Measurements from ENCODE around the gene CROCC.

CROCC gene

DNA sequence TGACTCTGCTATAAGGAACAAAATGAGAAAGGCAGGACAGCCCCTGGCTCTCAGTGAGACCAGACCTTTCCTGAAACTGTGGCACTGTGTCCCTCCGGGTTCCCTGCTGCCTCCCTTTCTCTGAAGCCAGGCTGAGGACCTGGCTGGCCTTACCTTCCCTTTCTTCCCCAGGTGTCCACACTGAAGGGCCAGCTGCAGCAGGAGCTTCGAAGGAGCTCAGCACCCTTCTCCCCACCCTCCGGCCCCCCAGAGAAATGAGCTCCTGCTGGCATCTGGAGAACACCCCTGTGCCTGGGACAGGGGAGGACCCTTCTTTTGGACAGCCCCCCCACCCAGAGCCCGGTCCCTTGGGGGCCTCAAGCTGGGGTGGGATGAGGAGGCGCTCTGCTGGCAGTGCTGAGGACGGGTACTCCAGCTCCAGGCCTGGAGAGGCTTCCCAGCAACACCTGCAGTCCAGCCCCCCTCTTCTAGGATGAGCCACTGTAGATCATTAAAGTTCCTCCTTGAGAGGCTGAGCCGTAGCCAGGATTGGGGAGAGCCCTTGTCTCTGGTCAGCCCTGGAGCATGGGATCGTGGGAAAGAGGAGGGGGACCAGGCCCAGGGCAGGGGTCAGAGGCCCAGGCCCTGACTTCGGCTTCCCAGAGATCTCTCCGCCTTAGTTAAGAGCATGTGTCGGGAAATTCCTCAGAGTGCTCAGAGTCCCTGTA lies 50.6 kb downstream of the CROCC start:
- no peaks in the 10 kb centered on the region for H3K36me3 ChIP-seq (ENCODE audit: control insufficient read depth, insufficient read depth, low read length)
- H3K4me1 ChIP-seq (ENCODE audit: control insufficient read depth, insufficient read depth, low read length): peaks cover 10% of the 10 kb centered on the region
- H3K27me3 ChIP-seq (ENCODE audit: control insufficient read depth, insufficient read depth, low read length): no peaks in the 10 kb centered on the region
- no peak overlapping the region for H3K27ac ChIP-seq (ENCODE audit: low read depth, low read length)
- H3K9ac ChIP-seq (ENCODE audit: low read length): no peak overlapping the region
- H3K4me3 ChIP-seq (ENCODE audit: low read length): no peak overlapping the region

DNA sequence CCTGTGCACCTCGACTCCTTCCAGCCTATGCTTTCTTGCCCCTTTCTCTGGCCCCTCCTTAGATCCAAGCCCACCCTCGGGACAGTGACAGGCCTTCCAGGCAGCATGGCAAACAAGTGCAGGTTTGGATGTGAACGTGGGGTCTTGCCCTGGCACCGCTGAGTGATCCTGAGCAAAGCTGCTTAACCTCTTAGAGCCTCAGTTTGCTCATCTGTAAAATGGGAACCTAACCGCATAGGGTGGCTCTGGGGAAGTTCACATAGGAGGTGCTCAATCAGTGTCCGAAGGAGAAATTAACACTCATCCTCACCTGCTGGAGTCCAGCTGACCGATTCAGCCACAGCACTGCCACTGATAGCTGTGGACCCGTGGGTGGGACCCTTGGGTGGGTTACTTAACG lies 51.5 kb downstream of the CROCC start:
- H3K9ac ChIP-seq (ENCODE audit: low read length): no peak overlapping the region
- peaks cover 8% of the 10 kb centered on the region for H3K4me1 ChIP-seq (ENCODE audit: control insufficient read depth, insufficient read depth, low read length)
- H3K36me3 ChIP-seq (ENCODE audit: control insufficient read depth, insufficient read depth, low read length): no peaks in the 10 kb centered on the region
- no peak overlapping the region for H3K4me3 ChIP-seq (ENCODE audit: low read length)
- no peaks in the 10 kb centered on the region for H3K27me3 ChIP-seq (ENCODE audit: control insufficient read depth, insufficient read depth, low read length)
- no peak overlapping the region for H3K27ac ChIP-seq (ENCODE audit: low read depth, low read length)

DNA sequence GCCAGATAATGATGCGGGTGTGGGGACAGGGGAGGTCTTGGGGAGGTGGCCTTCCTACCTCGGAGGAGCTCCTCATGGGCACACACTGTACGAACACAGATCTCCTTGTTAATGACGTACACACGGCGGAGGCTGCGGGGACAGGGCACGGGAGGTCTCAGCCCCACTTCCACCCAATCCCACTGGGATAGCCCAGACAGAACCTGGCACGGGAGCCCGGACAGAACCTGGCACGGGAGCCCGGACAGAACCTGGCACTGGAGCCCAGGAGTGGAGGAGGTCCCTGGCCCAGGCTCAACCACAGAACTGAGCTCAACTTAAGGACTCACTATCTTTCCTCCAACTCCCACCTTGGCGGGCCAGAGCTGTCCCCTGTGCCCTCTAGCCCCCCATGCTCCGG lies 53.5 kb downstream of the CROCC start:
- Histone ChIP-seq H3K27ac (ENCODE audit: low read depth, low read length) (no peak overlapping the region), H3K36me3 (ENCODE audit: control insufficient read depth, insufficient read depth, low read length) (no peaks in the 10 kb centered on the region), H3K9ac (ENCODE audit: low read length) (no peak overlapping the region), H3K4me3 (ENCODE audit: low read length) (no peak overlapping the region), H3K27me3 (ENCODE audit: control insufficient read depth, insufficient read depth, low read length) (peaks cover 3% of the 10 kb centered on the region), H3K4me1 (ENCODE audit: control insufficient read depth, insufficient read depth, low read length) (peaks cover 11% of the 10 kb centered on the region)

DNA sequence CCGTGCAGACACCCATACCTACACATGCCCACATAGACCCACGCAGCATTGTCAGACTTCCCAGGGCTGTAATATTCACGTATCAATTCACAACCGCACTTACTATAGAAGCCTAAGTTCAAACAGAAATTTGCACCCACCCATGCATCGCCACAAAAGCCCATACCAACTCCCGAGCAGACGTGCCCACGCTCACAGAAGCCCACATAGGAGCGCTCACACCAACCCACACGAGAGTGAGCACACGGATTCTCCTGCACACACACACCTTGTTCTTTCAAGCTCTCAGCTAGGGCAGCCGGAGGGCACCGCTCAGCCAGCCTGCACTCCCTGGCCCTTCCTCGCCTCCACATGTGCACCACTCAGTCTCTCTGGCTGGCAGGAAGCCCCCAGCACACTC lies 54.1 kb downstream of the CROCC start:
- H3K4me3 ChIP-seq (ENCODE audit: low read length): no peak overlapping the region
- peaks cover 11% of the 10 kb centered on the region for H3K4me1 ChIP-seq (ENCODE audit: control insufficient read depth, insufficient read depth, low read length)
- H3K9ac ChIP-seq (ENCODE audit: low read length): no peak overlapping the region
- no peaks in the 10 kb centered on the region for H3K36me3 ChIP-seq (ENCODE audit: control insufficient read depth, insufficient read depth, low read length)
- peaks cover 3% of the 10 kb centered on the region for H3K27me3 ChIP-seq (ENCODE audit: control insufficient read depth, insufficient read depth, low read length)
- H3K27ac ChIP-seq (ENCODE audit: low read depth, low read length): no peak overlapping the region

DNA sequence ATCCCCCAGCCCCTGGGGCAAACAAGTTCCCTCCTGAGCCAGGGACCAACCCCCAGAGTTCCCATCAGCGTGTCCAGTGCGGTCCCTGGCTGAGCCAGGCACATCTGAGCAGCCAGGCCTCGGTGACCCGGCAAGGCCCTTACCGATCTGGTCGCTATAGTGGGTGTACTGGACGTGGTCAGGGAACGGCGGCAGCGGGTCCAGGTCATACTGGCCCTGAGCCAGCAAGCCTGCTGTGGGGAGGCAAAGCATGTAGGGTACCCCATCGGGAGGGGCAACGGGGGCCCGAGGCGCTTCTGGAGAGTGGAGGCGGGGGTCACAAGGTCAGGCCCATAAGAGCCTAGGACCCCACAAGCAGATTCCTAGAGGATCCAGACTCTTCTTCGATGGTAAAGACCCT lies 55.2 kb downstream of the CROCC start:
- no peak overlapping the region for H3K27ac ChIP-seq (ENCODE audit: low read depth, low read length)

DNA sequence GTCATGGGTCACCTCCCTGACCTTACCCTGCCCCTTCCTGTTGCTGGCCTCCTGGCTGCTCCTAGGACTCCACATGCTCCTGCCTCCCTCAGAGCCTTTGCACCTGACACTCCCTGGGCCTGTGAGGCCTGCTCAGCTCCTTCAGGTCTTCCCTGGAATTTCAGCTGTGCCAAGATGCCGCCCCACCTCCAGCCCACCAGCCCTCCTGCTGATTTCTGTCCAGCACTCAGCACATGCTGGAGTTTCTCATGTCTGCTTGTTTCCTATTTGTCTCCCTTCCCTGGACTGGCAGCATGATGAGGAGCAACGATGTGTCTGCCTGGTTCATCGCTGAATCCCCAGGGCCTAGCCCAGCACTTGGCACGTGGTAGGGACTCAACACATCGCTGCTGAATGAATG lies 55.6 kb downstream of the CROCC start:
- H3K9ac ChIP-seq (ENCODE audit: low read length): no peak overlapping the region
- H3K4me3 ChIP-seq (ENCODE audit: low read length): no peak overlapping the region
- H3K4me1 ChIP-seq (ENCODE audit: control insufficient read depth, insufficient read depth, low read length): peaks cover 3% of the 10 kb centered on the region
- no peak overlapping the region for H3K27ac ChIP-seq (ENCODE audit: low read depth, low read length)
- peaks cover 3% of the 10 kb centered on the region for H3K27me3 ChIP-seq (ENCODE audit: control insufficient read depth, insufficient read depth, low read length)
- H3K36me3 ChIP-seq (ENCODE audit: control insufficient read depth, insufficient read depth, low read length): no peaks in the 10 kb centered on the region

More for the DNA sequence above, 55.2 kb downstream of the CROCC start:
- no peak overlapping the region for H3K4me3 ChIP-seq (ENCODE audit: low read length)
- H3K4me1 ChIP-seq (ENCODE audit: control insufficient read depth, insufficient read depth, low read length): peaks cover 4% of the 10 kb centered on the region
- H3K9ac ChIP-seq (ENCODE audit: low read length): no peak overlapping the region
- H3K27me3 ChIP-seq (ENCODE audit: control insufficient read depth, insufficient read depth, low read length): peaks cover 3% of the 10 kb centered on the region
- no peaks in the 10 kb centered on the region for H3K36me3 ChIP-seq (ENCODE audit: control insufficient read depth, insufficient read depth, low read length)

DNA sequence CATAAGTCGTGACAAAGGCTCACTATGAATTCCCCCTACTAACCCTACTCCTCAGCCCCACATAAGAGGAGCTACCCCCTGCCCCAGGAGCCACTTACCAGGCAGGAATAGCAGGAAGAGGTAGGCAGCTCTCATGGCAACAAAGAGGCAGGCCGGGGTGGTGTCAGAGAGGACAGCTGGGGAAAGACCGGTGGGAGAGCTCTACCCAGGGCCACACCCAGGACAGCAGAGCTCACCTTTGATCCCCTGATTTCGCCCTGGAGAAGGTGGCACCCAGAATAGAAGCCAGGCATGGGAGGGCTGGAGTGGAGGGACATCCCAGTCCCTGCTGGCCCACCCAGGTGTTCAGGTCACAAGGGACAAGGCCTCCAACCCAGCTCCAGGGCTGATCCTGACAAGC lies 56.4 kb downstream of the CROCC start:
- Histone ChIP-seq H3K4me3 (ENCODE audit: low read length) (peak overlapping the region; percentile 25), H3K36me3 (ENCODE audit: control insufficient read depth, insufficient read depth, low read length) (no peaks in the 10 kb centered on the region), H3K27ac (ENCODE audit: low read depth, low read length) (no peak overlapping the region), H3K27me3 (ENCODE audit: control insufficient read depth, insufficient read depth, low read length) (peaks cover 3% of the 10 kb centered on the region), H3K4me1 (ENCODE audit: control insufficient read depth, insufficient read depth, low read length) (peaks cover 3% of the 10 kb centered on the region), H3K9ac (ENCODE audit: low read length) (peak overlapping the region; percentile 45)

DNA sequence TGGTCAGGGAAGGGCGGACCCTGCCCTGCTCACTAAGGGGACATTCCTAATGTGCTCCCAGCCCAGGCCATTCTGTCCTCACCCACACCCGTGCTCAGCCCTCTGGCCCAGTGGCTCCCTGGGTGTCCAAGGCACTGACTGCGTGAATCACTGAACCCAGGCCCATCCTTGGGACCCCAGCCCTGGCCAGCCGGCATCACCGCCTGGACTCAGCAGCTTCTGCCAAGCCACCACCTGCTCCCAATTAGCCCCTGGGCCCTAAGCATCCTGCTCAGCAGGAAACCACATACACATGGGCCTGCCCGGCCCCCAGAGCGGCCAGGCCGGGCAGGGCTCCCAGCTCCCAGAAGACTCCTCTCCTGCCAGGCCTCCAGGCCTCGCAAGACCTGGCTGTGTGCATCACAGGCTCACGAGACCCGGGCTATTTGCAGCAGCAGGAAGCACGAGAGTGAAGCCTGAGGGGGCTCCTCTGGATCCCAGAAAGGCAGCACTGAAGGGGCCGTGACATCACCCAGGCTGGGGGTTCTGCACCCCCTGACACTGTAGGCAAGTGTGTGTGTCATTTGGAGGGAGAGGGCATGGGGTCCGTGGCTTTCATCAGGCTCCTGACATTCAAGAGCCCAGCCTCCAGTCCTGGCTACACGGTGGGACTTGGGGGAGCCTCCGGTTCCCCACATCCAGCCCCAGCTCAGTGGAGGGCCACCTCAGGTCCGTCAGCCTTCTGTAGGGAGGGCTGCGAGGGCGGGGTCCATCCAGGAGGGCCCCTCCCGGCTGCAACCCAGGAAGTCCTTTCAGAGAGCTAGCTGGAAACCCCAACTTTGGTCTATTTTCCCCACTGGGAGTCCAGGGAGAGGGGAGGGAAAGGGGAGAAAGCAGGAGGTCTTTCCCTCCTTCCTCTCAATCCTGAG lies 57.1 kb downstream of the CROCC start:
- peaks cover 3% of the 10 kb centered on the region for H3K27me3 ChIP-seq (ENCODE audit: control insufficient read depth, insufficient read depth, low read length)
- no peaks in the 10 kb centered on the region for H3K36me3 ChIP-seq (ENCODE audit: control insufficient read depth, insufficient read depth, low read length)
- H3K4me3 ChIP-seq (ENCODE audit: low read length): peak overlapping the region; percentile 56
- peaks cover 3% of the 10 kb centered on the region for H3K4me1 ChIP-seq (ENCODE audit: control insufficient read depth, insufficient read depth, low read length)
- H3K27ac ChIP-seq (ENCODE audit: low read depth, low read length): peak overlapping the region; percentile 66
- no peak overlapping the region for H3K9ac ChIP-seq (ENCODE audit: low read length)

DNA sequence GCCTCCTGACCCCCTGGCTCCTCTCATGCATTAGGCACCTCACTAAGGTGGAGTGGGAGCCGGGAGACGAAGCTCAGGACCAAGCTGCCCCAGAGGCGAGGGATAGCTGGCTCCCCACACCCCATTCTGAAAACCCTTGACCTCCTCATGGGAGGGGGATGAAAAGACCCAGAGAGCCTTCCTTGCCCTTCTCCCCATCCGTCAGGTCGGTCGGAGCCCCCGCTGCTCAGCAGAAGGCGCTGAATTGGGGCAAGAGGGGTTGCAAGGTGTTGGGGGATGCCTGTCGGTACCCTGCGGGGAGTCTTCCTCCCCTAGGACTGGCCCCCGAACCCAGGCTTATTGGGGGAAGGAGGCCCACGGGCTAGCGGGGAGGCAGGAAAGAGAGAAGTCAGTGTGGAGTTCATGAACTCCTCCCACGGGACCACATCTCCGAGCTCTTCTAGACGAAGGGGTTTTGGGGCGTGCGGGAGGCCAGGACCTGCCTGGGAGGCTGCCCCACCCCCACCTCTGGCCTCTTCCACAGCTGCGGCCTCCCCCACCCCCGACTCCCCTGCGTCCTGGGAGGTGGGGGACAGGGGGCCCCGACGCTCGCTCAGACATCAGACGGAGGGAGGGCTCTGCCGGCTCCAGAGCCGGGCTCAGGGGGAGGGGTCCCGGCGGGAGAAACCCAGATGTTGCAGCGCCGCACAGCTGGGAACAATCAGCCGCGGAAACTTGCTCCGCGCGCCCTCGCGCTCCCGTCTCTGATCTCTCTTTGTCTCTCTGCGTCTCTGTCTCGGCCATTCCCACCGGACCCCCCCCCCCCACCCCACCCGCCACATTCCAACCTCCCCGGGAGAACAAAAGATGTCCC lies 58.0 kb downstream of the CROCC start:
- Histone ChIP-seq H3K4me1 (ENCODE audit: control insufficient read depth, insufficient read depth, low read length) (peaks cover 3% of the 10 kb centered on the region), H3K4me3 (ENCODE audit: low read length) (peak overlapping the region; percentile 56), H3K27me3 (ENCODE audit: control insufficient read depth, insufficient read depth, low read length) (peaks cover 3% of the 10 kb centered on the region), H3K36me3 (ENCODE audit: control insufficient read depth, insufficient read depth, low read length) (no peaks in the 10 kb centered on the region), H3K9ac (ENCODE audit: low read length) (peak overlapping the region; percentile 0), H3K27ac (ENCODE audit: low read depth, low read length) (peak overlapping the region; percentile 66)

DNA sequence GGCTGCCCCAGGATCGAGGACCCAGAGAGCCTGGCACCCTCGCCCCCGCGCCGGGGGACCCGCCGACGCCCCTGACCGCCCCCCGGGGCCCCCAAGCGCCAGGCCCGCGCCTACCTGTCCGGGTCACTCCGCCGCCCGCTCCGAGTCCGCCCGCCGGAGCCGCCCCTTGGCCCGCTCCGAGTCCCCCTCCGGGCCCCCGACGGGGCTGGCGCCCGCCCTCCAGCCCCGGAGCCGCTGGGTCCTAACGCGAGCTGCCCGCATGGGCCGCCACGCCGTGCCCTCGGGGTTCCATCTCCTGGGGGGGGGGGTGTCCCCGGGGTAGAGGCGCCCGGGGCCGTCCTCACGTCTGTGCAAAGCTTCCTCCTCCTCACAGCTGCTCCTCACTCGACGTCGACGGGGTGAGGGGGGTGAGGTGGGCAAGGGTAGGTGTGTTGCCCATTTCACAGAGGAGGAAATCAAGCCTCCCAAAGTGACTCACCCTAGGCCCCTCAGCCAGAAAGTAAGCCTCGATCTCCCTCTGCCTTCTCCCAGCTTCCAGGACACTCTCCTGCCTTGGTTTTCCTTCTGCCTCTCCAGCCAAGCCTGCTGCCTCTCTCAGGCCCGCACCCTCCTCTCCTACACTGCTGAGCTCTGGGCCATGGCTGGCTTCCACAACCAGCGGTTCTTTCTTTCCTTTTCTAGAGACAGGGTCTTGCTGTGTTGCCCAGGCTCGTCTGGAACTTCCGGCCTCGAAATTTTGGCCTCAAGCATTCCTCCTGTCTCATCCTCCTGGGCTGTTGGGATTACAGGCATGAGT lies 58.9 kb downstream of the CROCC start, which contains the start of gene MFAP2:
MFAP2 (minus strand) TSS at position 148 of the 796 bp plus-strand sequence. CDS start 2,347 bp downstream, outside the sequence.
- peak within 1 kb of the TSS; percentile 56 for H3K4me3 ChIP-seq (ENCODE audit: low read length)
- peak within 1 kb of the TSS; percentile 0 for H3K9ac ChIP-seq (ENCODE audit: low read length)

DNA sequence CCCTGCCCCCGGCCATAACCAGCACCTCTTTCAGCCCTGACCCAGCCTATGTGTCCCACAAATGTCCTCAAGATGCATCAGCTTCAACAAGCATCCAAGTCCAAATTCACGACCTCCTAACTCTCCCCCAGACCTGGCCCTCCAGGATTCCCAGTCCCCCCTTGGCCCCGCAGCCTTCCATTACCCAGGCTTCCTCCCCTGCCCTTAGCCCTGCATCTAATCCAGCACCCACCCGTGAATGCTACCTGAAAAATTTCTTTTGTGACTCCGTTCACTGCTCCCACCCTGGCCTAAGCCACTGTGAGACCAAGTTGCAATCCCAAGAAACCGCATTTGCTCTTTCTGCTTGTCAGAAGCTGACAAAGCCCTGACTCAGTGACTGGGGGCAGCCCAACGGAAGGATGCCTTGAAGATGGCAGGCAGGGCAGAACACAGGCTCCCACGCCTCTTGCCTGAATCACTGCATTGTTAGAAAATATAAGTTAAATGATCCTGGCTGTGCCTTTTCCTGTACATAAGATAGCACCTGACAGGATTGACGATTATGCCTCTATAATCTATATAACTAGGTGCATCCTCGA lies 59.6 kb downstream of the CROCC start:
- no peaks in the 10 kb centered on the region for H3K36me3 ChIP-seq (ENCODE audit: control insufficient read depth, insufficient read depth, low read length)
- H3K27me3 ChIP-seq (ENCODE audit: control insufficient read depth, insufficient read depth, low read length): peaks cover 3% of the 10 kb centered on the region
- peaks cover 3% of the 10 kb centered on the region for H3K4me1 ChIP-seq (ENCODE audit: control insufficient read depth, insufficient read depth, low read length)
- H3K4me3 ChIP-seq (ENCODE audit: low read length): no peak overlapping the region
- H3K27ac ChIP-seq (ENCODE audit: low read depth, low read length): no peak overlapping the region
- H3K9ac ChIP-seq (ENCODE audit: low read length): no peak overlapping the region

More for the DNA sequence above, 58.9 kb downstream of the CROCC start, which contains the start of gene MFAP2:
- Histone ChIP-seq H3K27ac (ENCODE audit: low read depth, low read length) (peak within 1 kb of the TSS; percentile 32), H3K27me3 (ENCODE audit: control insufficient read depth, insufficient read depth, low read length) (peaks cover 3% of the 10 kb centered on the region), H3K4me1 (ENCODE audit: control insufficient read depth, insufficient read depth, low read length) (peaks cover 3% of the 10 kb centered on the region), H3K36me3 (ENCODE audit: control insufficient read depth, insufficient read depth, low read length) (no peaks in the 10 kb centered on the region)

All from rectal smooth muscle tissue (tissue), 1 donor.